ENCODE results near the gene SPTB.
A peak's percentile ranks its signal among the peaks of the same experiment; 100 is the strongest.

The SPTB gene

GRCh38 chr14:64786296-64787149 is 93.2 kb downstream of the SPTB start:
- peak; percentile 23 for DNase-seq (ENCODE audit: low read depth)
- TF ChIP-seq CTCF (conservative IDR thresholded peaks at IDR 0.05; ENCODE audit: low read depth, low read length): no peak
- H3K4me3 ChIP-seq (ENCODE audit: low read depth, low read length): no peak overlapping the region

- no peak for DNase-seq (ENCODE audit: low read depth)
- no peak for TF ChIP-seq CTCF (conservative IDR thresholded peaks at IDR 0.05; ENCODE audit: low read depth, low read length)
- H3K4me3 ChIP-seq (ENCODE audit: low read depth, low read length): no peak overlapping the region
Observed at GRCh38 chr14:64784006-64784405, 95.7 kb downstream of the SPTB start.

DNA sequence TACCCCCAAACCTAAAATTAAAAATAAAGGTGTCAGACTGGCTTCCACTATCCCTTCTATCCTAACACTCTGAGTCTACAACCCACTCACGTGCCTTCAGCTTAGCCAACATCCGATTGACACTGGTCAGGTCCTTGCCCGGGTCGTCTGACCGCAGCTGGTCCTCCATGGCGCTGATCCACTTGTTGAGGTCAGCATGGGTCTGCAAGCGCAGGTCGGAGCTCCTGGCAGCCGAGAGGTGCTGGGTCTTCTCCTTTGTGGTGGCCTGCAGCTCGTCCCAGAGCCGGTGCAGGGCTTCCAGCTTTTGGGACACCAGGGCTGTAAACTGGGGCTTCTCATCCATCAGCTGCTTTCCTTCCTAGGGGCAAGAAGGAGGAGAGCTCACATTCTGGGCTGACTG is 97.5 kb downstream of the SPTB start:
- DNase-seq (ENCODE audit: low read depth): no peak
- no peak for TF ChIP-seq CTCF (conservative IDR thresholded peaks at IDR 0.05; ENCODE audit: low read depth, low read length)
- H3K4me3 ChIP-seq (ENCODE audit: low read depth, low read length): no peak overlapping the region

GRCh38 chr14:64779472-64779871 is 100.2 kb downstream of the SPTB start:
- DNase-seq (ENCODE audit: low read depth): no peak
- H3K4me3 ChIP-seq (ENCODE audit: low read depth, low read length): no peak overlapping the region
- TF ChIP-seq CTCF (conservative IDR thresholded peaks at IDR 0.05; ENCODE audit: low read depth, low read length): no peak

- no peak for TF ChIP-seq CTCF (conservative IDR thresholded peaks at IDR 0.05; ENCODE audit: low read depth, low read length)
- H3K4me3 ChIP-seq (ENCODE audit: low read depth, low read length): no peak overlapping the region
- peak; percentile 19 for DNase-seq (ENCODE audit: low read depth)
Observed at GRCh38 chr14:64778104-64778754, 101.5 kb downstream of the SPTB start.

GRCh38 chr14:64777461-64777860 is 102.2 kb downstream of the SPTB start:
- H3K4me3 ChIP-seq (ENCODE audit: low read depth, low read length): no peak overlapping the region
- DNase-seq (ENCODE audit: low read depth): no peak
- no peak for TF ChIP-seq CTCF (conservative IDR thresholded peaks at IDR 0.05; ENCODE audit: low read depth, low read length)

Data from choroid plexus epithelial cell (primary cell).